SH-SY5Y (cell line): Measurements from ENCODE around the gene POLN.

ENCODE experiments used
- GATA2 ChIP-seq: IDR thresholded peaks from 2 replicates; pipeline ENCODE4 v1.6.1; 2011; ENCODE audit warnings: mild to moderate bottlenecking, low read depth, low read length
- GATA3 ChIP-seq: IDR thresholded peaks from 2 replicates; pipeline ENCODE4 v1.6.1; 2011; ENCODE audit warnings: low read depth, mild to moderate bottlenecking, low read length, moderate library complexity

DNA sequence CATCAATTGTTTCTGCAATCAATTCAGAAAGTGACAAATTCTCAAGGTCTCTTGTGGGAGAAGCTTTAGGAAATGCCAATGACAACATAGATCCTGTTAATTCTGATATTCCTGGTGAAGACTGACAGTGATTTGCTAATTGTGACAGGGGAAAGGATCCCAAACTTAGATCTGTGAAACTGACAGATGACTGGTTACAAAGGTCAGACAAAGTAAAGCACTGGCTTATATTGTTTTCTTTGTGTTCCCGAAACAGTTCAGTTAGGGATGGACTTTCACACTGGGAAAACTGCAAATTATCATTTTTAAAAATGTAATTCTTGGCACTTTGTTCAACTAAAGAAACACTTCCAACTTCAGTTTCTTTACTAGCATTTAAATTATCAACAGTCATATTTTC lies 152.7 kb downstream of the POLN start:
- TF ChIP-seq GATA3 (no peak), GATA2 (no peak)
